SK-N-SH treated with all-trans-retinoic acid at 6 μM for 48 hours (cell line): Measurements from ENCODE around the gene SLC16A6.

Experiments used
- ATAC-seq: fragments of 200-7000 bp; cut with Tn5 transposase; 3 replicates; pipeline ENCODE4 v1.9.1; 2020; ENCODE audit warnings: mild to moderate bottlenecking, moderate library complexity
- ARNTL ChIP-seq: fragments of 450-650 bp; formaldehyde crosslinking; IDR thresholded peaks from 2 replicates; pipeline ENCODE4 v1.5.0; 2020; ENCODE audit warnings: low read depth, mild to moderate bottlenecking, moderate library complexity, borderline replicate concordance
- BACH2 ChIP-seq: fragments of 250-450 bp; sonication (Bioruptor Pico); IDR thresholded peaks from 2 replicates; pipeline ENCODE4 v1.9.0; 2021; ENCODE audit warnings: mild to moderate bottlenecking, borderline replicate concordance
- CREB5 ChIP-seq: fragments of 250-450 bp; sonication (Bioruptor Pico); IDR thresholded peaks from 2 replicates; pipeline ENCODE4 v1.5.1; 2020; ENCODE audit warnings: low read depth, mild to moderate bottlenecking, moderate library complexity
- CSRNP3 ChIP-seq: fragments of 250-450 bp; sonication (Bioruptor Pico); IDR thresholded peaks from 2 replicates; pipeline ENCODE4 v1.5.1; 2021; ENCODE audit warnings: mild to moderate bottlenecking, moderate library complexity
- ESRRG ChIP-seq: fragments of 250-450 bp; sonication (Bioruptor Pico); IDR thresholded peaks from 2 replicates; pipeline ENCODE4 v1.6.1; 2021; ENCODE audit warnings: mild to moderate bottlenecking
- GLIS3 ChIP-seq: fragments of 250-450 bp; sonication (Bioruptor Pico); IDR thresholded peaks from 2 replicates; pipeline ENCODE4 v1.5.0; 2020; ENCODE audit warnings: mild to moderate bottlenecking, moderate library complexity
- OSR1 ChIP-seq: fragments of 250-450 bp; sonication (Bioruptor Pico); IDR thresholded peaks from 2 replicates; pipeline ENCODE4 v1.8.0; 2022; ENCODE audit warnings: moderate library complexity, mild to moderate bottlenecking, inconsistent platforms
- PATZ1 ChIP-seq: fragments of 250-450 bp; sonication (Bioruptor Pico); IDR thresholded peaks from 2 replicates; pipeline ENCODE4 v1.8.0; 2020; ENCODE audit warnings: mild to moderate bottlenecking, moderate library complexity, borderline replicate concordance
- POU6F1 ChIP-seq: fragments of 250-450 bp; sonication (Bioruptor Pico); IDR thresholded peaks from 2 replicates; pipeline ENCODE4 v1.8.0; 2021; ENCODE audit warnings: low read depth, mild to moderate bottlenecking, moderate library complexity, borderline replicate concordance
- PPARA ChIP-seq: fragments of 250-450 bp; sonication (Bioruptor Pico); IDR thresholded peaks from 2 replicates; pipeline ENCODE4 v1.5.0; 2020; ENCODE audit warnings: mild to moderate bottlenecking, borderline replicate concordance
- RARB ChIP-seq: fragments of 250-450 bp; sonication (Bioruptor Pico); IDR thresholded peaks from 2 replicates; pipeline ENCODE4 v1.8.0; 2021; ENCODE audit warnings: mild to moderate bottlenecking, moderate library complexity
- TCF4 ChIP-seq: fragments of 250-450 bp; sonication (Bioruptor Pico); IDR thresholded peaks from 2 replicates; pipeline ENCODE4 v1.8.0; 2021; ENCODE audit warnings: mild to moderate bottlenecking, moderate library complexity, borderline replicate concordance
- TOX ChIP-seq: fragments of 250-450 bp; sonication (Bioruptor Pico); IDR thresholded peaks from 2 replicates; pipeline ENCODE4 v1.8.0; 2021; ENCODE audit warnings: mild to moderate bottlenecking, moderate library complexity, borderline replicate concordance
- TSHZ2 ChIP-seq: fragments of 250-450 bp; sonication (Bioruptor Pico); IDR thresholded peaks from 2 replicates; pipeline ENCODE4 v1.5.0; 2020; ENCODE audit warnings: mild to moderate bottlenecking, moderate library complexity
- ZC3H10 ChIP-seq: fragments of 250-450 bp; sonication (Bioruptor Pico); IDR thresholded peaks from 2 replicates; pipeline ENCODE4 v1.5.1; 2021; ENCODE audit warnings: mild to moderate bottlenecking, moderate library complexity
- ZFP3 ChIP-seq: fragments of 250-450 bp; sonication (Bioruptor Pico); IDR thresholded peaks from 2 replicates; pipeline ENCODE4 v1.5.0; 2020; ENCODE audit warnings: mild to moderate bottlenecking, moderate library complexity
- ZFP30 ChIP-seq: fragments of 450-650 bp; formaldehyde crosslinking; IDR thresholded peaks from 2 replicates; pipeline ENCODE4 v1.5.0; 2022; ENCODE audit warnings: mild to moderate bottlenecking, moderate library complexity
- ZNF565 ChIP-seq: fragments of 450-650 bp; formaldehyde crosslinking; conservative IDR thresholded peaks from 2 replicates; pipeline ENCODE4 v1.5.0; 2020; ENCODE audit warnings: low read depth, mild to moderate bottlenecking, moderate library complexity
- ZNF70 ChIP-seq: fragments of 450-650 bp; formaldehyde crosslinking; IDR thresholded peaks from 2 replicates; pipeline ENCODE4 v1.5.0; 2020; ENCODE audit warnings: mild to moderate bottlenecking, moderate library complexity
- ZNF8 ChIP-seq: fragments of 450-650 bp; formaldehyde crosslinking; IDR thresholded peaks from 2 replicates; pipeline ENCODE4 v1.5.0; 2020; ENCODE audit warnings: mild to moderate bottlenecking, moderate library complexity

Gene SLC16A6

GRCh38 chr17:68289936-68290267 is 1.0 kb downstream of the SLC16A6 start (continued):
- TF ChIP-seq ZC3H10 (CRISPR knock-in tag) = no peak
- TF ChIP-seq POU6F1 (CRISPR knock-in tag) = no peak

- ATAC-seq = no peak
- TF ChIP-seq ZNF565 (CRISPR knock-in tag) (no peak), TOX (no peak), CSRNP3 (CRISPR knock-in tag) (no peak), ZNF8 (CRISPR knock-in tag) (no peak), ZFP3 (CRISPR knock-in tag) (no peak), TCF4 (no peak), GLIS3 (no peak), PPARA (CRISPR knock-in tag) (no peak), TSHZ2 (CRISPR knock-in tag) (no peak), ARNTL (CRISPR knock-in tag) (no peak), ZFP30 (CRISPR knock-in tag) (no peak), PATZ1 (no peak), ZC3H10 (CRISPR knock-in tag) (no peak), CREB5 (no peak), OSR1 (no peak), BACH2 (CRISPR knock-in tag) (no peak)
- TF ChIP-seq, all 23 proteins: peak for 0
Observed at GRCh38 chr17:68289473-68289872, 1.5 kb downstream of the SLC16A6 start.

- ATAC-seq = no peak
- TF ChIP-seq TCF4 (no peak), POU6F1 (CRISPR knock-in tag) (no peak), ZC3H10 (CRISPR knock-in tag) (no peak), ESRRG (no peak), GLIS3 (no peak), ZNF565 (CRISPR knock-in tag) (no peak), TOX (no peak), ZNF70 (CRISPR knock-in tag) (no peak), RARB (CRISPR knock-in tag) (no peak)
- TF ChIP-seq, all 23 proteins: peak for 0
Observed at GRCh38 chr17:68288804-68289203, 2.1 kb downstream of the SLC16A6 start.
